Panc1 (cell line): Measurements from ENCODE around the gene HOXB7.

Source experiments
- POLR2AphosphoS5 ChIP-seq: IDR thresholded peaks from 2 replicates; pipeline ENCODE4 v1.6.1; 2012; ENCODE audit warnings: mild to moderate bottlenecking, low read depth, low read length, moderate library complexity
- SIN3A ChIP-seq: IDR thresholded peaks from 2 replicates; pipeline ENCODE4 v1.6.1; 2012; ENCODE audit warnings: low read depth, mild to moderate bottlenecking, low read length, moderate library complexity, borderline replicate concordance; ENCODE audit not compliant: insufficient read depth
- TF ChIP-seq, protein P1 (sequence below): fragments of 450-650 bp; IDR thresholded peaks from 2 replicates; pipeline ENCODE4 v1.5.1; 2017; ENCODE audit warnings: mild to moderate bottlenecking
- TF ChIP-seq, protein P2 (sequence below), 2 experiments: IDR thresholded peaks; 2 replicates each; pipeline ENCODE4 v1.6.1; 2011 to 2012; ENCODE audit warnings: low read depth in 2 of 2, control low read depth in 1 of 2, low read length in 1 of 2, mild to moderate bottlenecking in 1 of 2, moderate library complexity in 1 of 2; ENCODE audit not compliant: insufficient read depth in 1 of 2

DNA sequence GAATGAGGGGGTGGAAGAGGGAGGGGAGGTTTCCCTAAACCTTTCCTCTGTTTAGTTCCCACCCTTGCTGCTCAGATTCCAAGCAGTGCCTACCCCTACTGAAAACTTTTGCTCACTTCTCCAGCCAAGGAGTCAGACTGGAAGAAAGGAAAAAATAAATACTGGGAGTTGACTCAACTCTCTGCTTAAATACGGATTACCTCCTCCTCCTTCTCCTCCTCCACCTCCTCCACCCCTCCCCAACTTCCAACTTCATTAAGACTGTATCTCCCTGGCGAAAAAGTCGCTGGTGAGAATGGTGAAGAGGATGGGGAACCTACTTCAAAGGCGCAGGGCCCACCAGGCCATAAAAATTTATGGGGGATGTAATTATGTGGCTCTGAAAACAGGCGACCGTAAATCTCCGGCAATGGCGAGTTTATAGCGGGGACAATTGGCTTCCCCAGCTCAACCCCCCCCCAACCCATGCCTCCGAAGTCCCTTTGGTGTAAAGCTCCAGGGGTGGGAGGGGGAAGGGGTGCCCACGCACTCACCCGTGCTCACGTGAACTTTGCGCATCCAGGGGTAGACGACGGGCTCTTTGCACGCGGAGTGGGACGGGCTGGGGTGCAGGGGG is 33.4 kb downstream of the HOXB7 start:
- TF ChIP-seq, protein P1, sequence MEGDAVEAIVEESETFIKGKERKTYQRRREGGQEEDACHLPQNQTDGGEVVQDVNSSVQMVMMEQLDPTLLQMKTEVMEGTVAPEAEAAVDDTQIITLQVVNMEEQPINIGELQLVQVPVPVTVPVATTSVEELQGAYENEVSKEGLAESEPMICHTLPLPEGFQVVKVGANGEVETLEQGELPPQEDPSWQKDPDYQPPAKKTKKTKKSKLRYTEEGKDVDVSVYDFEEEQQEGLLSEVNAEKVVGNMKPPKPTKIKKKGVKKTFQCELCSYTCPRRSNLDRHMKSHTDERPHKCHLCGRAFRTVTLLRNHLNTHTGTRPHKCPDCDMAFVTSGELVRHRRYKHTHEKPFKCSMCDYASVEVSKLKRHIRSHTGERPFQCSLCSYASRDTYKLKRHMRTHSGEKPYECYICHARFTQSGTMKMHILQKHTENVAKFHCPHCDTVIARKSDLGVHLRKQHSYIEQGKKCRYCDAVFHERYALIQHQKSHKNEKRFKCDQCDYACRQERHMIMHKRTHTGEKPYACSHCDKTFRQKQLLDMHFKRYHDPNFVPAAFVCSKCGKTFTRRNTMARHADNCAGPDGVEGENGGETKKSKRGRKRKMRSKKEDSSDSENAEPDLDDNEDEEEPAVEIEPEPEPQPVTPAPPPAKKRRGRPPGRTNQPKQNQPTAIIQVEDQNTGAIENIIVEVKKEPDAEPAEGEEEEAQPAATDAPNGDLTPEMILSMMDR, result no peak
- TF ChIP-seq, protein P2, sequence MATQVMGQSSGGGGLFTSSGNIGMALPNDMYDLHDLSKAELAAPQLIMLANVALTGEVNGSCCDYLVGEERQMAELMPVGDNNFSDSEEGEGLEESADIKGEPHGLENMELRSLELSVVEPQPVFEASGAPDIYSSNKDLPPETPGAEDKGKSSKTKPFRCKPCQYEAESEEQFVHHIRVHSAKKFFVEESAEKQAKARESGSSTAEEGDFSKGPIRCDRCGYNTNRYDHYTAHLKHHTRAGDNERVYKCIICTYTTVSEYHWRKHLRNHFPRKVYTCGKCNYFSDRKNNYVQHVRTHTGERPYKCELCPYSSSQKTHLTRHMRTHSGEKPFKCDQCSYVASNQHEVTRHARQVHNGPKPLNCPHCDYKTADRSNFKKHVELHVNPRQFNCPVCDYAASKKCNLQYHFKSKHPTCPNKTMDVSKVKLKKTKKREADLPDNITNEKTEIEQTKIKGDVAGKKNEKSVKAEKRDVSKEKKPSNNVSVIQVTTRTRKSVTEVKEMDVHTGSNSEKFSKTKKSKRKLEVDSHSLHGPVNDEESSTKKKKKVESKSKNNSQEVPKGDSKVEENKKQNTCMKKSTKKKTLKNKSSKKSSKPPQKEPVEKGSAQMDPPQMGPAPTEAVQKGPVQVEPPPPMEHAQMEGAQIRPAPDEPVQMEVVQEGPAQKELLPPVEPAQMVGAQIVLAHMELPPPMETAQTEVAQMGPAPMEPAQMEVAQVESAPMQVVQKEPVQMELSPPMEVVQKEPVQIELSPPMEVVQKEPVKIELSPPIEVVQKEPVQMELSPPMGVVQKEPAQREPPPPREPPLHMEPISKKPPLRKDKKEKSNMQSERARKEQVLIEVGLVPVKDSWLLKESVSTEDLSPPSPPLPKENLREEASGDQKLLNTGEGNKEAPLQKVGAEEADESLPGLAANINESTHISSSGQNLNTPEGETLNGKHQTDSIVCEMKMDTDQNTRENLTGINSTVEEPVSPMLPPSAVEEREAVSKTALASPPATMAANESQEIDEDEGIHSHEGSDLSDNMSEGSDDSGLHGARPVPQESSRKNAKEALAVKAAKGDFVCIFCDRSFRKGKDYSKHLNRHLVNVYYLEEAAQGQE (IDR thresholded peaks at IDR 0.05; ENCODE audit: insufficient read depth in 1 of 2, low read depth in 2 of 2, low read length in 1 of 2), result 0 out of 4 replicates have a peak, but pooled peaks of 1 of the 2 experiments have one; percentile 16
- TF ChIP-seq POLR2AphosphoS5 (peak; percentile 72; the same call in 1 of the 2 replicates), SIN3A (peak; percentile 23; the same call in 1 of the 2 replicates)
